Activated CD8-positive, alpha-beta T cell treated with anti-CD3 and anti-CD28 coated beads for 36 hours (primary cell): ENCODE data around the gene TP73. TPM values are rescaled to one million over a fixed set of nuclear protein-coding genes. Genes with fewer than 3 reads are reported as not detected.

ENCODE experiments used
- ATAC-seq: fragments of 200-7000 bp; cut with Tn5 transposase; one replicate; pipeline ENCODE4 v1.10.0; 2021; ENCODE audit warnings: mild to moderate bottlenecking, moderate library complexity
- CTCF ChIA-PET: fragments of 350-600 bp; sonication (Branson Sonifier 250); formaldehyde crosslinking; loops from one replicate; lab custom pipeline; 2021; ENCODE audit warnings: antibody characterized with exemption; lab: Charles Lee
- POLR2A ChIA-PET: fragments of 350-600 bp; sonication (Branson Sonifier 250); formaldehyde crosslinking; loops from one replicate; lab custom pipeline; 2021; ENCODE audit warnings: antibody characterized with exemption; lab: Charles Lee
- DNase-seq: peaks from one replicate; pipeline ENCODE4 v3.0.0-alpha.2; 2020
- H3K27ac Mint-ChIP-seq: one replicate; pipeline ENCODE4 v1.8.0; 2021; ENCODE audit warnings: mild to moderate bottlenecking, mixed read lengths
- H3K27me3 Mint-ChIP-seq: one replicate; pipeline ENCODE4 v1.8.0; 2021; ENCODE audit warnings: mixed read lengths
- H3K36me3 Mint-ChIP-seq: one replicate; pipeline ENCODE4 v1.8.0; 2021; ENCODE audit warnings: low read depth, mixed read lengths
- H3K4me1 Mint-ChIP-seq: one replicate; pipeline ENCODE4 v1.8.0; 2021; ENCODE audit warnings: low read depth, mixed read lengths
- H3K4me3 Mint-ChIP-seq: one replicate; pipeline ENCODE4 v1.8.0; 2021; ENCODE audit warnings: mild to moderate bottlenecking, moderate library complexity, mixed read lengths
- H3K9me3 Mint-ChIP-seq: one replicate; pipeline ENCODE4 v1.8.0; 2021; ENCODE audit warnings: mixed read lengths
- intact Hi-C: fragments of 100-400 bp; cut with micrococcal nuclease; formaldehyde crosslinking; loops from one replicate; pipeline ENCODE4 v1.10.0; 2022
- total RNA-seq, 2 experiments: library from RNA; stranded (reverse); gene quantifications; one replicate each; pipeline ENCODE4 v1.2.3, GENCODE V29; 2021
- TF ChIP-seq, protein P1 (sequence below): fragments of 200-600 bp; IDR thresholded peaks from one replicate; pipeline ENCODE4 v1.8.0; 2022; ENCODE audit warnings: antibody characterized with exemption, mild to moderate bottlenecking

TP73 gene
- total RNA-seq, 2 experiments from 2014 or later = 0.60 to 0.68 TPM

DNA sequence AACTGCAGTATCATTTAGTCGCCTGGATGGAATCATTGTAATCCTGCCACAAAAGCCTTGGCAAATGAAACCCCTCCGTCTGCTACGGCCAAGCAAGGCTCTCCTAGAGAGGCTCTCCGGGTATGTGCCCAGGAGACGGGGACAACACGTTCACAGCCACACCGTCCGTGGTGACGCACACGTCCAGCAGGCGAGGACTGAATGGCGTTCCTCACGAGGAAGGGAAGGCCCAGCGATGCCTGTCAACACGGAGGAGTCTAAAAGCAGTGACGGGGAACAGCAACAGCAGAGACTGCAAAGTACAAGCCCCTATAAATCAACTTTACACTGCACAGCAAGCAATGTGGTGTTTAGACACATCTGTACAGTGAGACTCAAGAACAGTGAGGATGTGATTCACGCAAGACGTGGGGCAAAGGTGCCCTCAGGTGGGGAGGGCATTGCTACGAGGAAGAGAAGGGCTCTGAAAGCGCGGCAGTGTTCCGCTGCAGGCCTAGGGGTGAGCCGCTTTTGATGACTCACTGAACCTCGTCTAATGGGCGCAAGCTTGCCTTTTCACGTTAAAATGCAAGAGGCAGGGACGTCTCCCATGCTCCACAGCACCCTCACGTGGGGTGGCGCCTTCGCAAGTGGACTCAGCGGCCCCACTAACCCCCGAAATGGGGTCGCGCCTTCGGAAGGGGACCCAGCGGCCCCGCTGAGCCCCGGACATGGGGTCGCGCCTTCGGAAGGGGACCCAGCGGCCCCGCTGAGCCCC lies 9.2 kb upstream of the TP73 start:
- Mint-ChIP-seq H3K4me1 (peaks cover 4% of the 10 kb centered on the region), H3K27ac (no peak overlapping the region), H3K4me3 (no peak overlapping the region), H3K9me3 (no peaks in the 10 kb centered on the region), H3K36me3 (peaks cover 9% of the 10 kb centered on the region), H3K27me3 (no peaks in the 10 kb centered on the region)
- DNase-seq = no peak
- TF ChIP-seq, protein P1, sequence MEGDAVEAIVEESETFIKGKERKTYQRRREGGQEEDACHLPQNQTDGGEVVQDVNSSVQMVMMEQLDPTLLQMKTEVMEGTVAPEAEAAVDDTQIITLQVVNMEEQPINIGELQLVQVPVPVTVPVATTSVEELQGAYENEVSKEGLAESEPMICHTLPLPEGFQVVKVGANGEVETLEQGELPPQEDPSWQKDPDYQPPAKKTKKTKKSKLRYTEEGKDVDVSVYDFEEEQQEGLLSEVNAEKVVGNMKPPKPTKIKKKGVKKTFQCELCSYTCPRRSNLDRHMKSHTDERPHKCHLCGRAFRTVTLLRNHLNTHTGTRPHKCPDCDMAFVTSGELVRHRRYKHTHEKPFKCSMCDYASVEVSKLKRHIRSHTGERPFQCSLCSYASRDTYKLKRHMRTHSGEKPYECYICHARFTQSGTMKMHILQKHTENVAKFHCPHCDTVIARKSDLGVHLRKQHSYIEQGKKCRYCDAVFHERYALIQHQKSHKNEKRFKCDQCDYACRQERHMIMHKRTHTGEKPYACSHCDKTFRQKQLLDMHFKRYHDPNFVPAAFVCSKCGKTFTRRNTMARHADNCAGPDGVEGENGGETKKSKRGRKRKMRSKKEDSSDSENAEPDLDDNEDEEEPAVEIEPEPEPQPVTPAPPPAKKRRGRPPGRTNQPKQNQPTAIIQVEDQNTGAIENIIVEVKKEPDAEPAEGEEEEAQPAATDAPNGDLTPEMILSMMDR = no peak
- intact Hi-C loops = no loop called here
- no peak for ATAC-seq
- CTCF ChIA-PET = no interaction called here
- POLR2A ChIA-PET = no interaction called here

DNA sequence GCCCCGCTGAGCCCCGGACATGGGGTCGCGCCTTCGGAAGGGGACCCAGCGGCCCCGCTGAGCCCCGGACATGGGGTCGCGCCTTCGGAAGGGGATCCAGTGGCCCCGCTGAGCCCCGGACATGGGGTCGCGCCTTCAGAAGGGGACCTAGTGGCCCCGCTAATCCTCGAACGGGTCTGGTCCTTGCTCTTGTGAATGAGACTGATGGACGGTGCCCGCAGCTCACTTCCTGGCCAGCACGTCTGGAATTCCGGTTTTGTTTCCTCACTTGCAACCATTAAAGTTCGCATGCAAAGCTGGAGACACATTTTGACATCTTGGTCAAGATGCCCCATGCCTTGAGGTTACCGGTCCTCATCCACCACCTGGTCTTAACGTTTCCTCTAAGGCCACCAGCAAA lies 8.0 kb upstream of the TP73 start:
- H3K27ac Mint-ChIP-seq = no peak overlapping the region
- DNase-seq = no peak
- ATAC-seq = no peak
- H3K4me3 Mint-ChIP-seq = no peak overlapping the region
- H3K36me3 Mint-ChIP-seq = peaks cover 11% of the 10 kb centered on the region
- CTCF ChIA-PET = no interaction called here
- TF ChIP-seq, protein P1 = no peak
- no peaks in the 10 kb centered on the region for H3K9me3 Mint-ChIP-seq
- intact Hi-C loops = no loop called here
- POLR2A ChIA-PET = no interaction called here
- no peaks in the 10 kb centered on the region for H3K27me3 Mint-ChIP-seq
- peaks cover 16% of the 10 kb centered on the region for H3K4me1 Mint-ChIP-seq

DNA sequence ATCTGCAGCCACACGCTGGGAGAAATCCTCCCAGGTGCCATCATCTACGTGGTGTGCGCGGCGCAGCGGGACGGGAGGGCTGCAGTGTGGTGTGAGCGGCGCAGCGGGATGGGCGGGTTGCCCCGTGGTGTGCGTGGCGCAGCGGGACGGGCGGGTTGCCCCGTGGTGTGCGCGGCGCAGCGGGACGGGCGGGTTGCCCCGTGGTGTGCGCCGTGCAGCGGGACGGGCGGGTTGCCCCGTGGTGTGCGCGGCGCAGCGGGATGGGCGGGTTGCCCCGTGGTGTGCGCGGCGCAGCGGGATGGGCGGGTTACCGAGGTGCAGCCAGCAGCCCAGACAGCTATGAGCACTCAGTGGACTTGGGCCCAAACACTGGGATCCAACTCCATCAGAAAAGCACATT lies 7.1 kb upstream of the TP73 start:
- ChIA-PET CTCF (interaction anchor here (1.4 kb wide), 1 partner anchor 15 kb away, joined by 3 read pairs; no protein-coding TSS in a partner anchor), POLR2A (no interaction called here)
- Mint-ChIP-seq H3K27me3 (no peaks in the 10 kb centered on the region), H3K27ac (no peak overlapping the region), H3K4me3 (no peak overlapping the region), H3K36me3 (peaks cover 11% of the 10 kb centered on the region), H3K4me1 (peaks cover 19% of the 10 kb centered on the region), H3K9me3 (no peaks in the 10 kb centered on the region)
- DNase-seq (no peak), ATAC-seq (no peak)
- intact Hi-C loops = no loop called here
- TF ChIP-seq, protein P1 = no peak

DNA sequence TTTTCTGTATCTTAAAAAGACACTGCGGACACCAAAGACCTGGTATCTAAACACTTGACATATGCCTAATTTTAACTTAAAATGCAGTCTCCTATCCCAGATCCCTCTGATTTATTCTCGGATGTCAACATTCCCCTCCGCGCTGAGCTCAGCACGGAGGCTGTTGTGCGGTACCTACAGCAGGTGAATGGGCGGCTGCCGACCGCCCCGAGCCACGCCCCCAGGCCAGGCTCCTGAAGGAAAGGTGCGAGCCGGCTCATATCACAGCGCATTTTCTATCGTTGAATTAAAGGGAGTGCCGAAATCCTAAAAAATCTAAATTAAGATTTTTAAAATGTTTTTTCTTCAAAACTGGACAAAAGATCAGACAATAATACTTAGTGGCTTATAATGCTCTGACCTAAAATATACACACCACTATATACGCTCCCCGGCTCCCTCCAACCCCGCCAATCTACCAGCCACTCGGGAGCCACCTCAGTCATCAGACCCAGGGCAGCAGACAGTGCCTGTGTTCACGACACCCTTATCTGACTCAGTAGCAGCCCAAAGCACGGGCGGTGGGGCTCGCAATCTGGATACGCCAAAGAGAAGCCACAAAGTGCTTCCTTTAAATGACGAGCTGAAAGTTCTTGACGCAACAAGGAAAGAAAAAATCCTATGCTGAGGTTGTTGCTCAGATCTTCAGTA lies 6.5 kb upstream of the TP73 start:
- Mint-ChIP-seq H3K36me3 (peaks cover 11% of the 10 kb centered on the region), H3K9me3 (no peaks in the 10 kb centered on the region), H3K27ac (no peak overlapping the region), H3K27me3 (peaks cover 2% of the 10 kb centered on the region), H3K4me3 (no peak overlapping the region), H3K4me1 (peaks cover 21% of the 10 kb centered on the region)
- ChIA-PET CTCF (interaction anchor here (1.1 to 1.4 kb wide), 2 partner anchors 10 to 14 kb away, joined by 3 read pairs; no protein-coding TSS in a partner anchor), POLR2A (no interaction called here)
- DNase-seq (no peak), ATAC-seq (no peak)
- intact Hi-C loops = no loop called here
- TF ChIP-seq, protein P1 = no peak

DNA sequence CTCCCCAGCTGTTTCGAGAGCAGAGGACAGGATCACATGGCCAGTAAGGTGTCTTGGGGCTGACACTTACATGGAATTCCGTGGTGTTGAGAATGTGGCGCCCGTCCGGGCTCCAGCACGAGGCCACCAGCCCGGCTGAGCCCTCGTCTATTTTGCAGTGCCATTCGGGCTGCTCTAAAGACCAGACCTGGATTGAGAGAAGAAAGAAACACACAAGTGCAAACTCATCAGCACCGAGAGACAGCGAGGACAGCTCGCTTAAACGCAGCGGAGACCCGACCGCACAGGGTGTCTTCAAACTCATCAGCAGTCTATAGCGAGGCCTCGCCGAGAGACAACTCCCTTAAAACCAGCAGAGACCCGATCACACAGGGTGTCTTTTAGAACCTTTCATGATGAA lies 5.7 kb upstream of the TP73 start:
- H3K27me3 Mint-ChIP-seq = peaks cover 8% of the 10 kb centered on the region
- H3K9me3 Mint-ChIP-seq = no peaks in the 10 kb centered on the region
- peaks cover 11% of the 10 kb centered on the region for H3K36me3 Mint-ChIP-seq
- no peak overlapping the region for H3K27ac Mint-ChIP-seq
- intact Hi-C loops = no loop called here
- CTCF ChIA-PET = interaction anchor here (1.1 to 1.4 kb wide), 2 partner anchors 9 to 13 kb away, joined by 3 read pairs; no protein-coding TSS in a partner anchor
- POLR2A ChIA-PET = no interaction called here
- H3K4me3 Mint-ChIP-seq = no peak overlapping the region
- peaks cover 27% of the 10 kb centered on the region for H3K4me1 Mint-ChIP-seq
- ATAC-seq (no peak), DNase-seq (no peak)
- TF ChIP-seq, protein P1 = no peak
